KOPT-K1 (cell line): ENCODE data around the gene MAPKAPK3.

Experiments used
- H3K27ac ChIP-seq: fragments of 200-600 bp; sonication (generic); 2 replicates; pipeline ENCODE4 v1.5.1; 2016; ENCODE audit warnings: antibody characterized with exemption, mild to moderate bottlenecking, low read depth, low read length; ENCODE audit not compliant: poor library complexity, severe bottlenecking
- H3K36me3 ChIP-seq: fragments of 200-600 bp; sonication (generic); 2 replicates; pipeline ENCODE4 v1.5.1; 2017; ENCODE audit warnings: antibody characterized with exemption, mild to moderate bottlenecking, low read length, moderate library complexity; ENCODE audit not compliant: insufficient read depth
- H3K9me3 ChIP-seq: fragments of 200-600 bp; sonication (generic); 2 replicates; pipeline ENCODE4 v1.5.1; 2017; ENCODE audit warnings: antibody characterized with exemption, low read length, mild to moderate bottlenecking; ENCODE audit not compliant: insufficient read depth, poor library complexity, severe bottlenecking

The MAPKAPK3 gene

GRCh38 chr3:50617096-50617791 lies at the start of gene MAPKAPK3:
Gene MAPKAPK3, plus strand, starts transcription at chr3:50617151. Its CDS starts 415 bp downstream, at chr3:50617566.
- Histone ChIP-seq H3K36me3 (peaks cover 34% of the 10 kb centered on the region), H3K27ac (peak within 1 kb of the TSS; percentile 96), H3K9me3 (no peaks in the 10 kb centered on the region)

GRCh38 chr3:50567386-50568167 lies 49.4 kb upstream of the MAPKAPK3 start, which contains the start of gene C3orf18:
Gene C3orf18, minus strand, starts transcription at chr3:50567747. Its CDS starts 2,048 bp downstream, at chr3:50565699.
- Histone ChIP-seq H3K9me3 (no peaks in the 10 kb centered on the region), H3K27ac (peak within 1 kb of the TSS; percentile 100), H3K36me3 (peaks cover 11% of the 10 kb centered on the region; the same call in 1 of the 2 replicates)

- no peaks in the 10 kb centered on the region for H3K9me3 ChIP-seq
- peaks cover 11% of the 10 kb centered on the region; the same call in 1 of the 2 replicates for H3K36me3 ChIP-seq
- H3K27ac ChIP-seq, result peak within 1 kb of the TSS; percentile 100
These were observed 47.8 kb upstream of the MAPKAPK3 start, which contains the start of gene HEMK1 for GRCh38 chr3:50568947-50569749. Gene HEMK1, plus strand, starts transcription at chr3:50569522. Its CDS starts 1,583 bp downstream, at chr3:50571105.

- Histone ChIP-seq H3K36me3 (peaks cover 11% of the 10 kb centered on the region; the same call in 1 of the 2 replicates), H3K27ac (peak overlapping the region; percentile 100), H3K9me3 (no peaks in the 10 kb centered on the region)
These were observed 46.3 kb upstream of the MAPKAPK3 start for GRCh38 chr3:50570508-50571279.

GRCh38 chr3:50571486-50571885 lies 45.5 kb upstream of the MAPKAPK3 start:
- Histone ChIP-seq H3K27ac (peak overlapping the region; percentile 100), H3K36me3 (peaks cover 13% of the 10 kb centered on the region; the same call in 1 of the 2 replicates), H3K9me3 (no peaks in the 10 kb centered on the region)

GRCh38 chr3:50572158-50572557 lies 44.8 kb upstream of the MAPKAPK3 start:
- Histone ChIP-seq H3K9me3 (no peaks in the 10 kb centered on the region), H3K36me3 (peaks cover 20% of the 10 kb centered on the region), H3K27ac (peak overlapping the region; percentile 100)

GRCh38 chr3:50572801-50573371 lies 44.1 kb upstream of the MAPKAPK3 start:
- Histone ChIP-seq H3K36me3 (peaks cover 26% of the 10 kb centered on the region), H3K9me3 (no peaks in the 10 kb centered on the region), H3K27ac (peak overlapping the region; percentile 100)

- Histone ChIP-seq H3K9me3 (no peaks in the 10 kb centered on the region), H3K36me3 (peaks cover 35% of the 10 kb centered on the region), H3K27ac (peak overlapping the region; percentile 100)
These were observed 43.1 kb upstream of the MAPKAPK3 start for GRCh38 chr3:50573566-50574443.

- Histone ChIP-seq H3K27ac (peak overlapping the region; percentile 100), H3K36me3 (peaks cover 42% of the 10 kb centered on the region), H3K9me3 (no peaks in the 10 kb centered on the region)
These were observed 42.5 kb upstream of the MAPKAPK3 start for GRCh38 chr3:50574444-50574831.

GRCh38 chr3:50575372-50575771 lies 41.6 kb upstream of the MAPKAPK3 start:
- H3K36me3 ChIP-seq, result peaks cover 51% of the 10 kb centered on the region
- H3K9me3 ChIP-seq, result no peaks in the 10 kb centered on the region
- H3K27ac ChIP-seq, result peak overlapping the region; percentile 100

GRCh38 chr3:50577348-50577747 lies 39.6 kb upstream of the MAPKAPK3 start:
- H3K9me3 ChIP-seq, result no peaks in the 10 kb centered on the region
- peak overlapping the region; percentile 100 for H3K27ac ChIP-seq
- H3K36me3 ChIP-seq, result peaks cover 60% of the 10 kb centered on the region

GRCh38 chr3:50580683-50581458 lies 36.1 kb upstream of the MAPKAPK3 start:
- H3K36me3 ChIP-seq, result peaks cover 94% of the 10 kb centered on the region
- no peaks in the 10 kb centered on the region for H3K9me3 ChIP-seq
- peak overlapping the region; percentile 100 for H3K27ac ChIP-seq
